ENCODE results near the gene ASXL2. TPM values are rescaled to one million over a fixed set of nuclear protein-coding genes. Genes with fewer than 3 reads are reported as not detected.

Gene ASXL2
- total RNA-seq, 1 donor from 2014 or later, result 38.3 TPM

DNA sequence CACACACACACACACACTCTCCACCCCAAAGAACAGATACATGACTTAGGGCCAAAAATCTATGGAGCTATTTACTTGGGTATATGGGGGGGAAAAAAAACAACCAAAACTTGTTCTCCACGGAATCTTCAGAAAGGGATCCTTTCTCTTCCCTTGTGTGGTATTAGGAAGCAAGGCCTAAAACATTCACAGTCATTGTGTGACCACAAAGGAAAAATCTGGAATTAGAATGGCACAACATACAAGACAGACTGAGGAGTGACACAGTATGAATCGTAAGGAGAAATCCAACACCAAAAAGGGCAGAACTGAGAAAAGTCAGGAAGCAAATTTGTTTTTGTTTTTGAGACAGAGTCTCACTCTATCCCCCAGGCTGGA is 70.3 kb downstream of the ASXL2 start:
- intact Hi-C loops (cut with micrococcal nuclease), result no loop called here

DNA sequence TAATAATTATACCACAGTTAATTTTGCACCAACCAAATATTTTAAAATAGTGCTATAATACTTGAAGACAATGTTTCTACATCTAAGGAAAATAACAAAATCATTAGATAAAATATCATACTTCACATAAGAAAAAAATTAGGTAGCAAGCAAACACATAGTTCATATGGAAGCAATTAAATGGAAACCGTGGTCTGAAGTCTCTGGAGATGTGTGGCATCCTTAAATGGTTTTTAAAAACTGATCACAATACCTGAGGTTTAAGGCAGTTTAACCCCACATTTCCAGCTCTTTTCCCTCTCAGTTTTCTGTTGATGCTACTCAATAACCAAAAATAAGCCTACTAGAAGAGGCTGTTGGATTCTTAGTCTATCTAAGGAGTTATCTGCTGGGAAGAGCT is 71.3 kb downstream of the ASXL2 start:
- intact Hi-C loops (cut with micrococcal nuclease), result no loop called here

- intact Hi-C loops (cut with micrococcal nuclease), result no loop called here
Observed at GRCh38 chr2:25805987-25806386, 72.3 kb downstream of the ASXL2 start.

DNA sequence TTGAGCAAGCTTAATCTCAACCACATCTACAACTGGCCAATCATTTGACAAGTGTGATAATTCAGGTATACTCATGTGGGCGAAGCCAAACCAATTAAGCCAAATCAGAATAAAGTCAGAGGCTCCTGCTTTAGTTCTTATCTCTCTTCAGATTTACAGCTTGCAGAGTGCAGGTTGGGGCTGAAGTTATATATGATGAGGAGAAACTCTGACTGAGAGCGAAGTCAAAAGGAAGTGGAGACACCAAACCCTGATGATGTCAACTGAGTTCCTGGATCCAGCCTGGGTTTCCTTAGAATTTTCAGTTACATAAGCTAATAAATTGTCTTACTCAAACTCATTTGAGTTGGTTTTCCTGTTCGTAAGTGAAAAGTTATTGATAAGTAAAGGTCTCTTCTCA is 73.9 kb downstream of the ASXL2 start:
- intact Hi-C loops (cut with micrococcal nuclease), result loop anchor here (1.0 kb wide), 1 partner anchor 10 kb away; no protein-coding TSS in a partner anchor

- intact Hi-C loops (cut with micrococcal nuclease), result loop anchor here (10.0 kb wide), 2 partner anchors 204 to 524 kb away; no protein-coding TSS in a partner anchor
Observed at GRCh38 chr2:25799301-25799700, 79.0 kb downstream of the ASXL2 start.

DNA sequence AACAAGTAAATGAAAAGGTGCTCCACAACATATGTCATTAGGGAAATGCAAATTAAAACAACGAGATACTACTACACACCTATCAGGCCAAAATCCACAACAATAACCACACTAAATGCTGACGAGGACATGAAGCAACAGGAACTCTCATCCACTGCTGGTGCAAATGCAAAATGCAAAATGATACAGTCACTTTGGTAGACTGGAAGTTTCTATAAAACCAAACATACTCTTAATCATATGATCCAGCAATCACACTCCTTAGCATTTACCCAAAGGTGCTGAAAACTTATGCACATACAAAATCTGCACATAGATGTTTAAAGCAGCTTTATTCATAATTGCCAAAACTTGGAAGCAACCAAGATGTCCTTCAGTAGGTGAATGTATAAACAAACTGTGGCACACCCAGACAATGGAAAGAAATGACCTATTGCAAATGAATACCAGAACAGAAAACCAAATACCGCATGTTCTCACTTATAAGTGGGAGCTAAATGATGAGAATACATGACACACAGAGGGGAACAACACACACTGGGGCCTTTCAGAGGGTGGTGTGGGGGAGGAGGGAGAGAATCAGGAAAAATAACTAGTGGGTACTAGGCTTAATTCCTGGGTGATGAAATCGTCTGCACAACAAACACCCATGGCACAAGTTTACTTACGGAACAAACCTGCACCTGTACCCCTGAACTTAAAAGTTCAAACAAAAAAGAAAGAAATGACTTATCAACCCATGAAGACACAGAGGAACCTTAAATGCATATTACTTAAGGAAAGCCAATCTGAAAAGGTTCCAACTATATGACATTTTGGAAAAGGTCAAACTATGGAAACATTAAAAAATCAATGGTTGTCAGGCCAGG is 80.4 kb downstream of the ASXL2 start:
- intact Hi-C loops (cut with micrococcal nuclease), result loop anchor here (10.0 kb wide), 2 partner anchors 203 to 523 kb away; no protein-coding TSS in a partner anchor

- intact Hi-C loops (cut with micrococcal nuclease), result loop anchor here (1.0 to 10.0 kb wide), 8 partner anchors 10 to 520 kb away; partner anchors contain the start of gene ASXL2
Observed at GRCh38 chr2:25794544-25795276, 83.6 kb downstream of the ASXL2 start.

GRCh38 chr2:25790074-25790790 is 88.1 kb downstream of the ASXL2 start:
- intact Hi-C loops (cut with micrococcal nuclease), result loop anchor here (10.0 kb wide), 2 partner anchors 195 to 515 kb away; no protein-coding TSS in a partner anchor

- intact Hi-C loops (cut with micrococcal nuclease), result no loop called here
Observed at GRCh38 chr2:25788457-25788856, 89.8 kb downstream of the ASXL2 start.

- intact Hi-C loops (cut with micrococcal nuclease), result no loop called here
Observed at GRCh38 chr2:25787020-25787419, 91.3 kb downstream of the ASXL2 start.

- intact Hi-C loops (cut with micrococcal nuclease), result no loop called here
Observed at GRCh38 chr2:25784404-25784803, 93.9 kb downstream of the ASXL2 start.

DNA sequence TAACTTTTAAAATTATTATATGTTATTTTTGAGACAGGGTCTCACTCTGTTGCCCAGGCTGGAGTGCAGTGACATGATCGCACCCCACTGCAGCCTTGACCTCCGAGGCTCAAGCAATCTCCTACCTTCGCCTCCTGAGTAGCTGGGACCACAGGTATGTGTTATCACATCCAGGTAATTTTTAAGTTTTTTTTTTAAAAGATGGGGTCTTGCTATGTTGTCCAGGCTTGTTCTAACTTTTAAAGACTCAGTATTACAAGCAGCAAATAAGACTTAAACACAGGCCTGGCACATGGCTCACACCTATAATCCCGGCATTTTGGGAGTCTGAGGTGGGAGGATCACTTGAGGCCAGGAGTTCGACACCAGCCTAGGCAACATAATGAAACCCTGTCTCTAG is 101.2 kb downstream of the ASXL2 start:
- intact Hi-C loops (cut with micrococcal nuclease), result no loop called here

GRCh38 chr2:25772078-25772477 is 106.2 kb downstream of the ASXL2 start:
- intact Hi-C loops (cut with micrococcal nuclease), result no loop called here

- intact Hi-C loops (cut with micrococcal nuclease), result no loop called here
Observed at GRCh38 chr2:25763575-25763974, 114.7 kb downstream of the ASXL2 start.

DNA sequence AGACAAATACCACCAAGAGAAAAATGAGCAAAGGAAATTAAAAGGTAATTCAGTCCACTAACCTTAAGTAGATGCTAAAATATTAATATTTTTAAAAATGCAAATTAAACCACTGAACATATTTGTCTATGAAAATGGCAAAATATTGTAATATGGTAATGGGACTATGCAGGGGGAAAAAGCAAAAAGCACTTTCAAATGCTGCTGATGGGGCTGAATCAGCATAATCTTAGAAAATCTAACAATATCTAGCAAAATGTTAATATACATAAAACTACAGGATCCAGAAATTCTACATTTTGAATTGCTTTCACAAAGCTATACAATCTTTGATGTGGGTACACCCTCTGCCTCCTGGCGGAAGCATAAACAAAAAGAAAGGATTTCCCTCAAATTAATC is 118.0 kb downstream of the ASXL2 start:
- intact Hi-C loops (cut with micrococcal nuclease), result no loop called here

DNA sequence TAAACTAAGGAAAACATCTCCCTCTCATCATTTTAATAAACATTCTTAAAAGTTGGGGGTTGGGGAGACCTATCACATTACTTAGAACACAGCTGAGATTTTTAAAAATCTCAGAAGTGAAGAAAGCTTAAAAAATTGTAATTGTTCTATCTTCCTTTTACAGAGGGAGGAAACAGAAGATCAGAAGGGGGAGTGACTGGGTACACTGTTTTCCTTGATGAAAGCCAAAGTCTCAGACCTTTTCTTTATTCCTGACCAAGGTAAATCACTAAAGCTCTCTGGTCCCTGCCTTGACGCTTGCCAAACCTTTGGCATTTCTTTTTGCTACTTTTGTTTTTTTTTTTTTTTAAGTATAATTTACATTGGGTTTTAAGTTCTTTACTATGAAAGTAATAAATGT is 119.9 kb downstream of the ASXL2 start:
- intact Hi-C loops (cut with micrococcal nuclease), result no loop called here

DNA sequence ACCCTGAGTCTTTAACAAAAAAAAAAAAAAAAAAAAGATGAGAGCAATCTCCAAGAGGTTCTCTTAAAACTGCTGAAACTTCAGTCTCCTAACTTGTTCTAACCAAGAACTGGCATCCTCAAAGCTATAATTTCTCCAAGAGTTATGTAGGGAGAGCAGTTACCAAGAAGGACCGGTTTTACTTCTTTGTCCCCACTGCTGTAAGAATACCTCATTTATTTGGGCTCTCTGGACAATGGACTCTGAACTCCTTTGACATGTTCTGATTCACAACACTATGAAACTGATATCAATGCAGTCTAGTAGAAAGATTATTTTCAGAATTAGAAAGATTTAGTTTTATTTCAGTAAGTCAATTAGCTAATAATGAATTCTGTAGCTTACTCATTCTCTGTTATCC is 120.4 kb downstream of the ASXL2 start:
- intact Hi-C loops (cut with micrococcal nuclease), result no loop called here

DNA sequence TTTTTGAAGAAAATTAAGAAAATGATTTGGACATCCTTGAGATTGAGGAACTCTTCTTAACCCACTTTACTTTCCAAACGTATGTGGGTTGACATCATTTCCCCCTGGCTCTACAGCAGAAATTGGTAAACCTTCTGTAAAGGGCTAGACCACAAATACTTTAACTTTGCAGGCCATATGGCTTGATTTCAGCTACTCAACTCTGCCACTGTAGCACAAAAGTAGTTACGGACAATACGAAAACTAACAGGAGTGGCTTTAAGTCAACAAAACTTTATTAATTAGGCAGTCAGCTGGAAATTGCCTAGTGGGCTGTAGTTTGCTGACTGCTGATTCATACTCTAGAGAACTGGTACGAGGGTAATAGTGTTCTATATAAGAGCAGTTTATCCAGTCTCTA is 121.8 kb downstream of the ASXL2 start:
- intact Hi-C loops (cut with micrococcal nuclease), result no loop called here

DNA sequence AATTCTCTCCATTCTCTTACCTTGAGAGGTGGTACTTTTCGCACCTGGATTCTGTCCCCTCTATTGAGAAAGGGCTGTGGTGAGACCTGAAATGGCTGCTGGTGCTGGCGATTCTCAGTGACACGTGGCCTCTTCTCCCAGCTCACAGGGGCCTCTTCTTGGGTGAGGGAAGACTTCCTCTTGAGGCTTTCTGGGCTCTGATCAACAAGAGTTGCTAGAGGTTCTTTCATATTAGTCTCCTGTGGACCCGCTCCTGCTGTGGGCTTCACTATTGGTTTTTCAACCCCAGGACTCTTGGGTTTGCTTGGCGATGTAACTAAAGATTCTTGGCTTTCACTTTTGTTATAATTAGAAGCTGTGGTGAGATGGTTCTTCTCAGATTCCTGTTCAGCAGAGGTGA is 128.6 kb downstream of the ASXL2 start:
- intact Hi-C loops (cut with micrococcal nuclease), result no loop called here

- intact Hi-C loops (cut with micrococcal nuclease), result no loop called here
Observed at GRCh38 chr2:25744055-25744454, 134.2 kb downstream of the ASXL2 start.

- intact Hi-C loops (cut with micrococcal nuclease), result no loop called here
Observed at GRCh38 chr2:25743132-25743830, 135.0 kb downstream of the ASXL2 start.
